ENCODE results near the gene PDSS2. TPM values are rescaled to one million over a fixed set of nuclear protein-coding genes. Genes with fewer than 3 reads are reported as not detected.

Gene PDSS2
- total RNA-seq, 1 donor from 2014 or later, result 13.1 TPM

Other genes starting within 250 kb of the PDSS2 start
- 0.09 and 0.14 TPM in 2 replicates for gene SOBP, start 30.6 kb upstream of the PDSS2 start, total RNA-seq

Data from T-helper 2 cell treated with Interferon-gamma antibody and Interleukin-4, amounts not matched to agents 100 ng/mL and 5 ng/mL, for 36 hours (primary cell).